Pericardium fibroblast (primary cell): Measurements from ENCODE around the gene NFE2. TPM values are rescaled to one million over a fixed set of nuclear protein-coding genes. Genes with fewer than 3 reads are reported as not detected.

ENCODE experiments used
- total RNA-seq: library from RNA; depleted of rRNA; stranded (reverse); fragments of >200 nt; gene quantifications from 2 replicates; pipeline ENCODE4 v1.2.3, GENCODE V29; 2015

Gene NFE2
- not detected in 2 replicates for total RNA-seq

DNA sequence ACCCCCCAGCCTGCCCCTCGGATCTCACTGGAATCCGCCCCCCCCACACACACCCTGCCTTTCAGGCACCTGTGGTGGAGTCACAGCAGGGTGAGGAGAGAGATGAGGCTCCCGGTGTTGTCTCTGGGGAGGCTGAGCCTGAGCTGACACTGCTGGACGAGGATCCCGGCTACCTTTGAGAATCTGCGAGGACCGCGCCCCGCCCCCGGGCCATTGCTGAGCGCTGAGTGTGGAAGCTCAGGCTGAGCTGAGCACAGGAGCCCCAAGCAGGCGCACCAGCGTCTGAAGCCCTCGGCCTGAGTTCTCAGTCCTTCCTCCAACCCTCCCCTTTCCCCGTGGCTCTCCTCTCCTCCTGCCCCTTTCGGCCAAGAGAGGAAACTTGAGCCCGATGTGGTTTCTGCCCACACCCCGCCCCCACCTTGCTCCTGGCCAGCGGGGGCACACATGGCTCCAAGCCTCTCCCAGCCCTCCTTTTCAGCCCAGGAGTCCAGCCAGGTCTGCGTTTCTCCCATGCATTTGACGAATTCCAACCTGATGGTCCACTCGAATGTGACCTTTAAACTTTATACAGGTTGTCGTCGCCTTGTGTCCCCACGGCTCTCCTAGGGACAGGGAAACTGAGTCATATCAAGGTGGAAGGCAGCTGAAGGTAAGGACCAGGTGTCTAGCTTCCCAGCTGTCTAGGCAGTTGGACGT lies at the start of gene NFE2:
NFE2 (minus strand) TSS at position 284 of the 696 bp plus-strand sequence. CDS start 5,767 bp downstream, outside the sequence.

DNA sequence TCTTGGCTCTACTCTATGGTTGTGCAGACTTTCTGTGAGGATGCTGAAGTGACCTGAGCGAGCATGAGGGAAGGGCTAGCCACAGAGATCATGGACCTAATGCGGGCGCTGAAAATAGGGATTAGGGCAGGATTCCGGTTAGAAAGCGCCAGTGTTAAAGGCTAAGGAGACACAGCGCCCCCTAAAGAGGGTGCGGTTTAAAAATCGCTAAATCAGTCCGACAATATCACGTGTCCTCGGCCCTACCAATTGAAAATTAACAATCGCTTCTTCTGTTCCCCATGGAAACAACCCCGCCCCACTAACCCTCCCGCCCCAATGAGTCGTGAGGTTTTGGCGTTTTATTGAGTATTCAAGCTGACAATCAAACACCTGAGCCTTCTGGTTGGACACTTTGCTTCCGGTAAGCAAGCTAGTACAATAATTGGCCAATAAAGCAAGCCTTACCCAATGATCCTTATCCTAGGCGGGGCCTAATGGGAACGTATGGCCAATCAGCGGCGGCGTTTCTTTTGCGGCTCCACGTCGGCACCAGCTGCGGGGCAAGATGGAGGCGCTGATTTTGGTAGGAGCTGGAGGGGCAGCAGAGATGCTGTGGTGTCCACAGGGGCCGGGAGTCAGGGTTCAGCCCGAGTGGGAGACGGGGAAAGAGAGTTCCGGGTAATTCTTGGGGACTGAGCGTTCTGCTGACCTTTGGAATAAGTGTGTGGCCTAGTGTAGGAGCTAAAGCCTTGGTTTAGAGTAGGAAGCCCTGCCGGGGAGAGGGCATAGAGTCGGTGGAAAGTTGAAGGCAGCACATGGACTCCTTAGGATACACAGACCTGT lies 24.0 kb upstream of the NFE2 start, which contains the start of gene COPZ1:
COPZ1 (plus strand) TSS at position 515 of the 825 bp plus-strand sequence; CDS start at position 548, 33 bp downstream.

DNA sequence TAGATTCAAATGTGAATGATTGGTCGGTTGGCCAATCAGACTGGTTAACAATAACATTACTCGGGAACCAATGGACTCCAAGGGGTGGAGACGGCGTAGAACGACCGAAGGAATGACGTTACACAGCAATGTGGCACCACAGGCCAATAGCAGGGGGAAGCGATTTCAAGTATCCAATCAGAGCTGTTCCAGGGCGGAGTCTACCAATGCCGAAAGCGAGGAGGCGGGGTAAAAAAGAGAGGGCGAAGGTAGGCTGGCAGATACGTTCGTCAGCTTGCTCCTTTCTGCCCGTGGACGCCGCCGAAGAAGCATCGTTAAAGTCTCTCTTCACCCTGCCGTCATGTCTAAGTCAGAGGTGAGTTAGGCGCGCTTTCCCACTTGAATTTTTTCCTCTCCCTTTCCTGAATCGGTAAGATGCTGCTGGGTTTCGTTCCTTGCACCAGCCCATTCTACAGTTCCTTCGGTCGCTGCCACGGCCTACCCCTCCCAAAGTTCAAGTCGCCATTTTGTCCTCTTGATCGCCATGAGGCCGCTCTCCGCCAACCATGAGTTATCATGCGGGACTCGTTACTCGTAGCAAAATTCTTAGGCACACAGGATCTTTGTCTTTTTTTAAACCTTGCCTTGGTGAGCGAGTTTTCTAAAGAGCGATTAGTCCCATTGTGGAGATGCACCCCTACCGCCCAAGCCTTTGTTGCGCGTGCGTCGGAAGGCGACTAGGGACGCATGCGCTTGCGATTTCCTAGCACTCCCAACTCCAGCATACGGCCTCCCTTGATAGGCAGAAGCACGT lies 20.2 kb downstream of the NFE2 start, which contains the start of gene HNRNPA1:
HNRNPA1 (plus strand) TSS at position 259 of the 793 bp plus-strand sequence; CDS start at position 341, 82 bp downstream.

DNA sequence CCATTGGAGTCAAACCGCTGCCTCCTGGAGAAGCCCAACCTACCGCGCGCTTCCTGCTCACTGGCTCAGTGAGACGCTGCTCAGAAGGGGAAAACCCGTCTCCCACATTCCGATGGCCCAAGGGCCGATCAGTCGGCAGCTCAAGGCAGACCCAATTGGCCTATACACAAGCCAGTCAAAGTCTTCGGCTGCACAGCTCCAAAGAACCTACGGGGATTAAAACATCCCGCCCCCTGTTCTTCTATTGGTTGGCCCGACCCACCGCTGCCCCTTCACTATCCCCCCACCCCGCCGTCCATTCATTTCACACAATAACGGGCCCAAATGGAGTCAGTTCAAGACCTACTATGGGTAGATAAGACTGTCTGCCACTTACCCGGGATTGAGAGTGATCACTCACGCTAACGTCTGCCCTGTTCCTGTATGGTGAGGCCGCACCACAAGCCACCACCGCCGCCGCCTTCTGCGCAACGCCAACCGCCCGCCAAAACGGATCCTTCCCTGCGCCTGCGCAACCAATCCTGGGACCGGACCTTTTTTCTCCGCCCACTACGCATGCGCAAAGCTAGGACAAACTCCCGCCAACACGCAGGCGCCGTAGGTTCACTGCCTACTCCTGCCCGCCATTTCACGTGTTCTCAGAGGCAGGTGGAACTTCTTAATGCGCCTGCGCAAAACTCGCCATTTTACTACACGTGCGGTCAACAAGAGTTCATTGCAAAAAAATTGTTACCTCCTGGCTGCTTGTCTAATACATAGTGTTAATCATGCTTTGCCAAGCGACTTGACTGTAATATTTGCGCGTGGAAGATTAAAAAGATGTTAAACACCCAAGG lies 21.0 kb downstream of the NFE2 start, which contains the start of gene CBX5:
CBX5 (minus strand) TSS at position 491 of the 836 bp plus-strand sequence. CDS start 22,472 bp downstream, outside the sequence.

Other genes starting within 250 kb of the NFE2 start
- 0.82 and 3.5 TPM in 2 replicates for gene HOXC4, start 247.2 kb downstream of the NFE2 start, total RNA-seq
- gene SMUG1, start 112.0 kb downstream of the NFE2 start, total RNA-seq = 24.3 and 34.7 TPM in 2 replicates
- 25.4 and 27.2 TPM in 2 replicates for gene CBX5, start 20.9 kb downstream of the NFE2 start, total RNA-seq
- gene HNRNPA1, start 20.3 kb downstream of the NFE2 start, total RNA-seq = 412 and 512 TPM in 2 replicates
- 126 and 134 TPM in 2 replicates for gene COPZ1, start 24.1 kb upstream of the NFE2 start, total RNA-seq
- not detected in 2 replicates for gene GPR84, start 63.5 kb upstream of the NFE2 start, total RNA-seq
- gene ZNF385A, start 83.7 kb upstream of the NFE2 start, total RNA-seq = 1.9 and 5.6 TPM in 2 replicates
- 223 and 233 TPM in 2 replicates for gene ITGA5, start 118.3 kb upstream of the NFE2 start, total RNA-seq
- gene GTSF1, start 172.6 kb upstream of the NFE2 start, total RNA-seq = not detected in 2 replicates
- not detected in 2 replicates for gene NCKAP1L, start 196.7 kb upstream of the NFE2 start, total RNA-seq
- gene PDE1B, start 248.6 kb upstream of the NFE2 start, total RNA-seq = 0.51 TPM in 1 of 2 replicates, not detected in the other